ENCODE data around the gene VPS13D. TPM values are rescaled to one million over a fixed set of nuclear protein-coding genes. Genes with fewer than 3 reads are reported as not detected.

Gene VPS13D
- total RNA-seq, 2 donors from 2014 or later: 54.0 to 63.3 TPM

DNA sequence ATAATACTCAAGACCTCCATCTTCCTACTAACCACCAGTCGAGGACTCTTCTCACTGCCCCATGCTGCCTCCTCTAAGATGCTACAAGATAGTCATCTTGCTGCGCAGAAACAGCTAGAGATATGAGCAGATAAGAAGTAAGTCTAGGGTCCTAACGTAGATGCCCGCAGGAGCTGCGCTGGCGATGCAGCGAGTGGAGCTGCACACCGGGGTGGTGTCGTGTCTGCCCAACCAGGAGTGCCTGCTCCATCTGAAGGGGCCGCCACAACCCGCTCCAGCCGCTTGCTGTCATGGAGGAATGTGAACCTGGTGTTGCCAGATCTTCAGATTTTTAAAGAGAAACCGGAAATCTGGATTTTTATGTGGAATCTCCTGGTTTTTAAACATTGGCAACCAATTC, 175.1 kb downstream of the VPS13D start:
- H3K4me3 ChIP-seq: no peak overlapping the region
- peaks cover 68% of the 10 kb centered on the region for H3K4me1 ChIP-seq
- DNase-seq: peak in 2 of 4 donors; percentile 13 to 17
- TF ChIP-seq, protein P1, sequence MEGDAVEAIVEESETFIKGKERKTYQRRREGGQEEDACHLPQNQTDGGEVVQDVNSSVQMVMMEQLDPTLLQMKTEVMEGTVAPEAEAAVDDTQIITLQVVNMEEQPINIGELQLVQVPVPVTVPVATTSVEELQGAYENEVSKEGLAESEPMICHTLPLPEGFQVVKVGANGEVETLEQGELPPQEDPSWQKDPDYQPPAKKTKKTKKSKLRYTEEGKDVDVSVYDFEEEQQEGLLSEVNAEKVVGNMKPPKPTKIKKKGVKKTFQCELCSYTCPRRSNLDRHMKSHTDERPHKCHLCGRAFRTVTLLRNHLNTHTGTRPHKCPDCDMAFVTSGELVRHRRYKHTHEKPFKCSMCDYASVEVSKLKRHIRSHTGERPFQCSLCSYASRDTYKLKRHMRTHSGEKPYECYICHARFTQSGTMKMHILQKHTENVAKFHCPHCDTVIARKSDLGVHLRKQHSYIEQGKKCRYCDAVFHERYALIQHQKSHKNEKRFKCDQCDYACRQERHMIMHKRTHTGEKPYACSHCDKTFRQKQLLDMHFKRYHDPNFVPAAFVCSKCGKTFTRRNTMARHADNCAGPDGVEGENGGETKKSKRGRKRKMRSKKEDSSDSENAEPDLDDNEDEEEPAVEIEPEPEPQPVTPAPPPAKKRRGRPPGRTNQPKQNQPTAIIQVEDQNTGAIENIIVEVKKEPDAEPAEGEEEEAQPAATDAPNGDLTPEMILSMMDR (IDR thresholded peaks at IDR 0.05): no peak
- TF ChIP-seq POLR2A (IDR thresholded peaks at IDR 0.05): no peak
- intact Hi-C loops (cut with DNase I): no loop called here
- 94 to 96% methylated on average over 13 of the region's 13 CpGs for WGBS, 2 donors
- no peaks in the 10 kb centered on the region for H3K27me3 ChIP-seq
- no peaks in the 10 kb centered on the region for H3K9me3 ChIP-seq
- no peak for ATAC-seq
- H3K27ac ChIP-seq: no peak overlapping the region
- H3K36me3 ChIP-seq (replicated peaks in 1 of 2; ENCODE audit: insufficient read depth in 1 of 2, low read depth in 2 of 2): peaks cover 0 to 1% of the 10 kb centered on the region in 2 donors

DNA sequence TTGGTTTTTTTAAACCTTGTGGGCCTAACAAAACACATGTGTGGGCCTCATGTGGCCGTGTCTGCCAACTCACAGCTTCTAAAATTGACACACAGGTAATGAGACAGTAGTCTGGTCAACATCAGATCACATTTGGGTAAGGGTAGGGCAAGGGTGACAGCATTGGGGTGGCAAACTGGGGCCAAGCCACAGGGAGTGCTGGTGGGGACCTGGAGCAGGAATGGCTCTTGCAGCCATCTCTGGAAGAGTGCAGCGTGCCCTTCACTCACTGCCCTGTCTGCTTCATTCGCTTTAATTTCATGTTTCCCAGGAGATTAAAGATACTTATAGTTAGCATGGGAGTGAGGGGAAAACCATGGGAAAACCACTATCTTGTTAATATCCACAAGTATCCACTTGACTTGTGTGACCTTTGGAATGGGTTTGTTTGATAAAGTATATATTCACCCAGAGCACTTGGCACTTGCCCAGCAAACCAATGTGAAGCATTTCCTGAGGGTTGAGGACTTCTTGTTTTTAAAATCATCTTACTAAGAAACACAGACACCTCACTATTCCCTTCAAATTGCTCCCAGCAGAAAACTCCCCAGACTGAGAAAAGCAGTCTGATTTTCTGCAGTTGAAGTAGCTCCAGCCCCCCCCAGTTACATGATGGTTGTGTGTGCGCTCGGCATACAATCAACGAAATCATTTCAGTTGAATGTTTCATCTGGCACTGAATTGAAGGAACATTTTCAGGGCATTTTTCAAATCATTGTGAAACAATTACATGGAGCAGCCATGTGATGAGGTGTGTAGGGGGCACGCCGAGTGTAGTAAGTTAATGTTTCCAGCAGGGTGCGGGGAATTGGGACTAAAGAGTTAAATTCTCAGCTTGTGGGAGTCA, 175.7 kb downstream of the VPS13D start:
- Histone ChIP-seq H3K9me3 (no peaks in the 10 kb centered on the region), H3K4me1 (peaks cover 63% of the 10 kb centered on the region), H3K36me3 (replicated peaks in 1 of 2; ENCODE audit: insufficient read depth in 1 of 2, low read depth in 2 of 2) (peaks cover 0 to 1% of the 10 kb centered on the region in 2 donors), H3K4me3 (no peak overlapping the region), H3K27me3 (no peaks in the 10 kb centered on the region), H3K27ac (peak overlapping the region; percentile 21 to 60 (median 43))
- no peak for TF ChIP-seq POLR2A (IDR thresholded peaks at IDR 0.05)
- TF ChIP-seq, protein P1 (IDR thresholded peaks at IDR 0.05): no peak
- 65 to 66% methylated on average over 9 of the region's 9 CpGs for WGBS, 2 donors
- ATAC-seq (no peak), DNase-seq (peak; percentile 34 to 67 (median 42))
- intact Hi-C loops (cut with DNase I): no loop called here

DNA sequence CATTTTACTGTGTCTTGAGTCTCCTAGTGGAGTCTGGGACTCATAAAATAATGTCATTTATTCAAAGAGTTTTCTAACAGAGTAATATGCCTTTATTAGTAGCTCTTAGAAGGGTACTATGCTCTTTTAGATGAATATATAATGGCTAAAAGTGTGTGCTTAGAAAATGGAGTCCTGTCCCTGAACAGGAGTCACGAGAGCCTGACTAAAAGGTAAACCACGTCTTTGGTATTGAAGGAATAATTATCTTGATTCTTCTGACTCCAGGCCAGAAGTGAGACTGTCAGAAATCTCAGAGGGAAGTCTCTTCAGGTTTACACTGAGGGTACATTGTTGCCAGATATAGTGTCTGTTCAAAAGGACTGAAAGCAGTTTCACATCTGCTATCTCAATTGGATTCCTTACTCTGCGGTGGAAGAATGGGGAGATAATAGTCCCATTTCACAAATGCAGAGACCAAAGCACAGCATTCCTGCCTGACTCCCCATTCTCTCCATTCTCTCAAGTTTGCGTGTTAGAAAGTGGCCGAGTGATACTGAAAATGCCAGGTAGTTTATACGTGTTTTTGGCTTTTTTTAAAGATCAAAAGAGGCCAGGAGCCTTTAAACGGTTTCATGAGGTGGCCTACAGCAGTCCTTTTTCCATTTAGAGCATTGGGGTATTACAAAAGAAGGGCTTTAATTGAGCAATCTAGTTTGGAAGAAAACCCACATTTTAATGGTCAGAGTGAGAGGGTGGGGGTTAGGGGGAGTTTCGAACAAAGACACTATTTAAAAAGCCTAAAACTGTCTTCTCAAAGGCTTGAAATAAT, 176.6 kb downstream of the VPS13D start:
- DNase-seq (no peak), ATAC-seq (no peak)
- Histone ChIP-seq H3K4me1 (peaks cover 55% of the 10 kb centered on the region), H3K36me3 (replicated peaks in 1 of 2; ENCODE audit: insufficient read depth in 1 of 2, low read depth in 2 of 2) (peaks cover 0 to 1% of the 10 kb centered on the region in 2 donors), H3K27ac (peak overlapping the region; percentile 21 to 60 (median 43)), H3K4me3 (no peak overlapping the region), H3K9me3 (no peaks in the 10 kb centered on the region), H3K27me3 (no peaks in the 10 kb centered on the region)
- intact Hi-C loops (cut with DNase I): no loop called here
- 38 to 39% methylated on average over 8 of the region's 8 CpGs for WGBS, 2 donors
- TF ChIP-seq, protein P1 (IDR thresholded peaks at IDR 0.05): no peak
- TF ChIP-seq POLR2A (IDR thresholded peaks at IDR 0.05): no peak

DNA sequence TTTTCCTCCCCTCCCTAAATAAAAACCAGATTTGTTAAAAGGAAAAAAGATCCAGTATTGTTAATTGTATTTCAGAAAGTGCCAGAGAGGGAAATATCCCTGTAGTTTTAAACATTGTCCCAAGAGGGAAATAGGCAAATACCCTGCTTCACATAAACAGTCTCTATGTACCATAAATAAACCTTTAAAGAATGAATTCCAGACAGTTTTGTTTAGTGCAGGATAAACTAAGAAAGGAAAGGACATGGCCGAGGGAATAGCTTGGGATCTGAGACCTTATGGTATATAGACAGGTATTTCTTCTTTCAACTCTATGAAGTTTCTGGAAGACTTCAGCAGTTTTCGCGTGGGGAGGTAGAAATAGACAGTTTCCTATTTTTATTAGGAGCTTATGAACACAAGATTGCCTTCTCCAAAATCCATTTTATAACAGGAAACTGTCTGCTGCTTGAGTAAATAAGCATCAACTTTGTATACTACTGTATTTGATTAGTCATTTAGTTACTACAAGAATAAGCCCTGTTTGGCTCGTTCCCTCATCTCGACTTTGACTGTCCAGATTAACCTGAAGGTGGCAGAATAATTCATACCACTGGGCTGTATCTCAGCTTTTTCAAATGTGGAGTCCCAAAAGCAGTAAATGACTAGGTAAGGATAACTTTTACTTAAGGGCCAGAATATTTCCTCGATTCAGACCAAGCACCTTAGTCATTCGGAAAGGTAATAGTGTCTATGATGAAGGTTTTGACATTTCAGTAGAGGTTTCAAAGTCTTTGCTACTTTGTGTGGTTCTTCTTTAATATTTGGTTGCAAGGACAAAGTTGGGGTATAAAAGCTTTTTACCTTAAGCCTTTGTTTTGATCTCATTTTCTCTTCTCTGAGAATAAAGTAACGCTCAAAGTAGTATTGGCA, 177.5 kb downstream of the VPS13D start:
- peaks cover 46% of the 10 kb centered on the region for H3K4me1 ChIP-seq
- H3K27ac ChIP-seq: peak overlapping the region; percentile 18 to 60 (median 50)
- intact Hi-C loops (cut with DNase I): no loop called here

More for the DNA sequence above, 177.5 kb downstream of the VPS13D start:
- no peaks in the 10 kb centered on the region for H3K27me3 ChIP-seq
- TF ChIP-seq, protein P1 (IDR thresholded peaks at IDR 0.05): peak in 6 of 7 experiments; percentile 11 to 65 (median 54)
- no peak for TF ChIP-seq POLR2A (IDR thresholded peaks at IDR 0.05)
- peak; percentile 80 for ATAC-seq
- no peak overlapping the region for H3K4me3 ChIP-seq
- WGBS, 2 donors: 33 to 34% methylated on average over 8 of the region's 8 CpGs
- no peaks in the 10 kb centered on the region for H3K9me3 ChIP-seq
- peaks cover 0 to 1% of the 10 kb centered on the region in 2 donors for H3K36me3 ChIP-seq (replicated peaks in 1 of 2; ENCODE audit: insufficient read depth in 1 of 2, low read depth in 2 of 2)
- DNase-seq: peak; percentile 22 to 50 (median 44)

Measured in body of pancreas (tissue), 4 donors.